ENCODE data around the gene ME3. TPM values are rescaled to one million over a fixed set of nuclear protein-coding genes. Genes with fewer than 3 reads are reported as not detected.
A peak's percentile ranks its signal among the peaks of the same experiment; 100 is the strongest.
"Not testable (repeated sequence)": the region's sequence is repeated elsewhere in the genome, so short reads cannot be mapped to it uniquely, and the experiment has no call there.

The ME3 gene
- total RNA-seq, 1 donor from 2014 or later, result 16.7 TPM

GRCh38 chr11:86555866-86556265 lies 116.5 kb downstream of the ME3 start:
- Histone ChIP-seq H3K9me3 (ENCODE audit: control insufficient read depth in 3 of 3, low read length in 3 of 3) (no peaks in the 10 kb centered on the region), H3K9ac (ENCODE audit: low read depth in 1 of 3, low read length in 3 of 3) (no peak overlapping the region), H3K36me3 (ENCODE audit: control insufficient read depth in 3 of 3, insufficient read depth in 3 of 3, low read length in 3 of 3) (peaks cover 0 to 11% (median 3%) of the 10 kb centered on the region in 3 donors), H3K4me1 (ENCODE audit: control insufficient read depth in 3 of 3, insufficient read depth in 3 of 3, low read length in 3 of 3) (peaks cover 19 to 28% (median 23%) of the 10 kb centered on the region in 3 donors), H3K27ac (ENCODE audit: low read depth, low read length) (no peak overlapping the region), H3K27me3 (ENCODE audit: control insufficient read depth in 3 of 3, insufficient read depth in 3 of 3, low read length in 3 of 3) (no peaks in the 10 kb centered on the region), H3K4me3 (ENCODE audit: low read length in 3 of 3) (no peak overlapping the region)

- no peaks in the 10 kb centered on the region for H3K27me3 ChIP-seq (ENCODE audit: control insufficient read depth in 3 of 3, insufficient read depth in 3 of 3, low read length in 3 of 3)
- H3K4me3 ChIP-seq (ENCODE audit: low read length in 3 of 3), result no peak overlapping the region
- H3K4me1 ChIP-seq (ENCODE audit: control insufficient read depth in 3 of 3, insufficient read depth in 3 of 3, low read length in 3 of 3), result peaks cover 19 to 28% (median 24%) of the 10 kb centered on the region in 3 donors
- H3K36me3 ChIP-seq (ENCODE audit: control insufficient read depth in 3 of 3, insufficient read depth in 3 of 3, low read length in 3 of 3), result peaks cover 0 to 11% (median 3%) of the 10 kb centered on the region in 3 donors
- no peak overlapping the region for H3K9ac ChIP-seq (ENCODE audit: low read depth in 1 of 3, low read length in 3 of 3)
- H3K27ac ChIP-seq (ENCODE audit: low read depth, low read length), result no peak overlapping the region
- no peaks in the 10 kb centered on the region for H3K9me3 ChIP-seq (ENCODE audit: control insufficient read depth in 3 of 3, low read length in 3 of 3)
Measured at GRCh38 chr11:86555401-86555800, 117.0 kb downstream of the ME3 start.

- no peak overlapping the region for H3K9ac ChIP-seq (ENCODE audit: low read depth in 1 of 3, low read length in 3 of 3)
- H3K27me3 ChIP-seq (ENCODE audit: control insufficient read depth in 3 of 3, insufficient read depth in 3 of 3, low read length in 3 of 3), result no peaks in the 10 kb centered on the region
- H3K9me3 ChIP-seq (ENCODE audit: control insufficient read depth in 3 of 3, low read length in 3 of 3), result no peaks in the 10 kb centered on the region
- H3K36me3 ChIP-seq (ENCODE audit: control insufficient read depth in 3 of 3, insufficient read depth in 3 of 3, low read length in 3 of 3), result peaks cover 0 to 11% (median 0%) of the 10 kb centered on the region in 3 donors
- no peak overlapping the region for H3K27ac ChIP-seq (ENCODE audit: low read depth, low read length)
- H3K4me1 ChIP-seq (ENCODE audit: control insufficient read depth in 3 of 3, insufficient read depth in 3 of 3, low read length in 3 of 3), result peaks cover 4 to 19% (median 15%) of the 10 kb centered on the region in 3 donors
- H3K4me3 ChIP-seq (ENCODE audit: low read length in 3 of 3), result no peak overlapping the region
Measured at GRCh38 chr11:86553265-86553664, 119.2 kb downstream of the ME3 start.

- Histone ChIP-seq H3K27me3 (ENCODE audit: control insufficient read depth in 3 of 3, insufficient read depth in 3 of 3, low read length in 3 of 3) (no peaks in the 10 kb centered on the region), H3K27ac (ENCODE audit: low read depth, low read length) (peak overlapping the region; percentile 34), H3K4me1 (ENCODE audit: control insufficient read depth in 3 of 3, insufficient read depth in 3 of 3, low read length in 3 of 3) (peaks cover 4 to 23% (median 21%) of the 10 kb centered on the region in 3 donors), H3K36me3 (ENCODE audit: control insufficient read depth in 3 of 3, insufficient read depth in 3 of 3, low read length in 3 of 3) (peaks cover 0 to 7% (median 0%) of the 10 kb centered on the region in 3 donors), H3K9me3 (ENCODE audit: control insufficient read depth in 3 of 3, low read length in 3 of 3) (no peaks in the 10 kb centered on the region), H3K4me3 (ENCODE audit: low read length in 3 of 3) (no peak overlapping the region), H3K9ac (ENCODE audit: low read depth in 1 of 3, low read length in 3 of 3) (no peak overlapping the region)
Measured at GRCh38 chr11:86551288-86552092, 120.9 kb downstream of the ME3 start.

- Histone ChIP-seq H3K36me3 (ENCODE audit: control insufficient read depth in 3 of 3, insufficient read depth in 3 of 3, low read length in 3 of 3) (peaks cover 0 to 6% (median 0%) of the 10 kb centered on the region in 3 donors), H3K4me3 (ENCODE audit: low read length in 3 of 3) (no peak overlapping the region), H3K9ac (ENCODE audit: low read depth in 1 of 3, low read length in 3 of 3) (no peak overlapping the region), H3K9me3 (ENCODE audit: control insufficient read depth in 3 of 3, low read length in 3 of 3) (no peaks in the 10 kb centered on the region), H3K4me1 (ENCODE audit: control insufficient read depth in 3 of 3, insufficient read depth in 3 of 3, low read length in 3 of 3) (peaks cover 4 to 23% (median 21%) of the 10 kb centered on the region in 3 donors), H3K27me3 (ENCODE audit: control insufficient read depth in 3 of 3, insufficient read depth in 3 of 3, low read length in 3 of 3) (no peaks in the 10 kb centered on the region), H3K27ac (ENCODE audit: low read depth, low read length) (no peak overlapping the region)
Measured at GRCh38 chr11:86550757-86551156, 121.7 kb downstream of the ME3 start.

GRCh38 chr11:86548271-86548917 lies 124.0 kb downstream of the ME3 start:
- peaks cover 4 to 23% (median 21%) of the 10 kb centered on the region in 3 donors for H3K4me1 ChIP-seq (ENCODE audit: control insufficient read depth in 3 of 3, insufficient read depth in 3 of 3, low read length in 3 of 3)
- no peaks in the 10 kb centered on the region for H3K9me3 ChIP-seq (ENCODE audit: control insufficient read depth in 3 of 3, low read length in 3 of 3)
- H3K36me3 ChIP-seq (ENCODE audit: control insufficient read depth in 3 of 3, insufficient read depth in 3 of 3, low read length in 3 of 3), result no peaks in the 10 kb centered on the region
- H3K4me3 ChIP-seq (ENCODE audit: low read length in 3 of 3), result no peak overlapping the region
- H3K9ac ChIP-seq (ENCODE audit: low read depth in 1 of 3, low read length in 3 of 3), result no peak overlapping the region
- no peaks in the 10 kb centered on the region for H3K27me3 ChIP-seq (ENCODE audit: control insufficient read depth in 3 of 3, insufficient read depth in 3 of 3, low read length in 3 of 3)
- H3K27ac ChIP-seq (ENCODE audit: low read depth, low read length), result no peak overlapping the region

- Histone ChIP-seq H3K9me3 (ENCODE audit: control insufficient read depth in 3 of 3, low read length in 3 of 3) (no peaks in the 10 kb centered on the region), H3K36me3 (ENCODE audit: control insufficient read depth in 3 of 3, insufficient read depth in 3 of 3, low read length in 3 of 3) (no peaks in the 10 kb centered on the region), H3K9ac (ENCODE audit: low read depth in 1 of 3, low read length in 3 of 3) (no peak overlapping the region), H3K27me3 (ENCODE audit: control insufficient read depth in 3 of 3, insufficient read depth in 3 of 3, low read length in 3 of 3) (no peaks in the 10 kb centered on the region), H3K27ac (ENCODE audit: low read depth, low read length) (peak overlapping the region; percentile 14), H3K4me3 (ENCODE audit: low read length in 3 of 3) (no peak overlapping the region), H3K4me1 (ENCODE audit: control insufficient read depth in 3 of 3, insufficient read depth in 3 of 3, low read length in 3 of 3) (peaks cover 4 to 23% (median 17%) of the 10 kb centered on the region in 3 donors)
Measured at GRCh38 chr11:86547727-86548126, 124.7 kb downstream of the ME3 start.

- not testable (repeated sequence) for H3K9me3 ChIP-seq (ENCODE audit: control insufficient read depth in 3 of 3, low read length in 3 of 3); H3K27me3 ChIP-seq (ENCODE audit: control insufficient read depth in 3 of 3, insufficient read depth in 3 of 3, low read length in 3 of 3); H3K9ac ChIP-seq (ENCODE audit: low read depth in 1 of 3, low read length in 3 of 3); H3K4me3 ChIP-seq (ENCODE audit: low read length in 3 of 3); H3K4me1 ChIP-seq (ENCODE audit: control insufficient read depth in 3 of 3, insufficient read depth in 3 of 3, low read length in 3 of 3); H3K27ac ChIP-seq (ENCODE audit: low read depth, low read length); H3K36me3 ChIP-seq (ENCODE audit: control insufficient read depth in 3 of 3, insufficient read depth in 3 of 3, low read length in 3 of 3)
Measured at GRCh38 chr11:86541299-86541698, 131.1 kb downstream of the ME3 start.

- Histone ChIP-seq H3K36me3 (ENCODE audit: control insufficient read depth in 3 of 3, insufficient read depth in 3 of 3, low read length in 3 of 3) (no peaks in the 10 kb centered on the region), H3K27ac (ENCODE audit: low read depth, low read length) (no peak overlapping the region), H3K4me1 (ENCODE audit: control insufficient read depth in 3 of 3, insufficient read depth in 3 of 3, low read length in 3 of 3) (no peaks in the 10 kb centered on the region), H3K27me3 (ENCODE audit: control insufficient read depth in 3 of 3, insufficient read depth in 3 of 3, low read length in 3 of 3) (no peaks in the 10 kb centered on the region), H3K9ac (ENCODE audit: low read depth in 1 of 3, low read length in 3 of 3) (no peak overlapping the region), H3K4me3 (ENCODE audit: low read length in 3 of 3) (no peak overlapping the region), H3K9me3 (ENCODE audit: control insufficient read depth in 3 of 3, low read length in 3 of 3) (no peaks in the 10 kb centered on the region)
Measured at GRCh38 chr11:86538223-86538548, 134.2 kb downstream of the ME3 start.

GRCh38 chr11:86537541-86538222 lies 134.7 kb downstream of the ME3 start:
- Histone ChIP-seq H3K4me1 (ENCODE audit: control insufficient read depth in 3 of 3, insufficient read depth in 3 of 3, low read length in 3 of 3) (no peaks in the 10 kb centered on the region), H3K27me3 (ENCODE audit: control insufficient read depth in 3 of 3, insufficient read depth in 3 of 3, low read length in 3 of 3) (no peaks in the 10 kb centered on the region), H3K36me3 (ENCODE audit: control insufficient read depth in 3 of 3, insufficient read depth in 3 of 3, low read length in 3 of 3) (no peaks in the 10 kb centered on the region), H3K27ac (ENCODE audit: low read depth, low read length) (no peak overlapping the region), H3K4me3 (ENCODE audit: low read length in 3 of 3) (no peak overlapping the region), H3K9ac (ENCODE audit: low read depth in 1 of 3, low read length in 3 of 3) (no peak overlapping the region), H3K9me3 (ENCODE audit: control insufficient read depth in 3 of 3, low read length in 3 of 3) (no peaks in the 10 kb centered on the region)
